Neuronal stem cell (in vitro differentiated cells): Measurements from ENCODE around the gene CLDN6. TPM values are rescaled to one million over a fixed set of nuclear protein-coding genes. Genes with fewer than 3 reads are reported as not detected.

Experiments
- small RNA-seq: library from polyadenylated mRNA; stranded (forward); fragments of <200 nt; extraction: miRNeasy Mini kit (QIAGEN cat#:217004); gene quantifications from one replicate; pipeline ENCODE3, GENCODE V24; 2013; ENCODE audit not compliant: insufficient read depth

Gene CLDN6

Small RNA genes lying within 50 kb of the gene (small RNA-seq; reads per million reads assigned to genes)
- not detected for gene LINC00514
